Inferior parietal cortex (tissue), 1 donor: Measurements from ENCODE around the gene LAMA3.
"Not testable (repeated sequence)": the region's sequence is repeated elsewhere in the genome, so short reads cannot be mapped to it uniquely, and the experiment has no call there.

ENCODE experiments used
- DNase-seq: peaks from one replicate; pipeline ENCODE4 v3.0.0-alpha.2; 2016; ENCODE audit errors: extremely low spot score

Gene LAMA3

DNA sequence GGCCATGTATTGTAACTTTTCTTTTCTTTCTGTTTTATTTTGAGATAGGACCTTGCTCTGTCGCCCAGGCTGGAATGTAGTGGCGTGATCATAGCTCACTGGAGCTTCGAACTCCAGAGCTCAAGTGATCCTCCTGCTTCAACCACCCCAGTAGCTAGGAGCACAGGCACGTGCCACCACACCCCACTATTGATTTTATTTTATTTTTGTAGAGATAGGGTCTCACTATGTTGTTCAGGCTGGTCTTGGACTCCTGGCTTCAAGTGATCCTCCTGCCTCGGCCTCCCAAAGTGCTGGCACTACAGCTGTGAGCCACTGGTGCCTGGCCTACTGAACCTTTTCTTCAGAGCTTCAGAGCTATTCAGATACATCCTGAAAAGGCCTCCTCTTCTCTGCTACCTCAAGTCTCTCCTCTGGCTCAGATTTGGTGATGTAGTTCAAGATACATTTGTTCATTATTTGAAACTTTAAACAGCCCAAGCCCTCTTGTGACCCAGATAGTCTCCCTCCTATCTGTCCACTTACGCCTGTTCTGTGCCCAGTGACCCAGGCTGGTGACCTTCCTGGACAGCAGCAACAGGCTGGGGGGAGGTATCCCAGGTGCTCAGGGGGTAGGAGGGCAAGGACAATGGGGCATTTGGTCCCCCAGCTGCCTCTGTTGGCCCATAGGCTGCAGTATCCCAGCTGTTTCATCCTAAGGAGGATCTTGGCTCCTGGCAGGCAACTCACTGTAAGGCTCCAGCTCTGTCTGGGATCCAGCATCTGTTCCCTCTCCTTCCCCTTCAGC lies 38.6 kb downstream of the LAMA3 start:
- DNase-seq: no peak

GRCh38 chr18:23730857-23731256 lies 41.6 kb downstream of the LAMA3 start:
- no peak for DNase-seq

- DNase-seq: no peak
These were observed 42.6 kb downstream of the LAMA3 start for GRCh38 chr18:23731861-23732260.

DNA sequence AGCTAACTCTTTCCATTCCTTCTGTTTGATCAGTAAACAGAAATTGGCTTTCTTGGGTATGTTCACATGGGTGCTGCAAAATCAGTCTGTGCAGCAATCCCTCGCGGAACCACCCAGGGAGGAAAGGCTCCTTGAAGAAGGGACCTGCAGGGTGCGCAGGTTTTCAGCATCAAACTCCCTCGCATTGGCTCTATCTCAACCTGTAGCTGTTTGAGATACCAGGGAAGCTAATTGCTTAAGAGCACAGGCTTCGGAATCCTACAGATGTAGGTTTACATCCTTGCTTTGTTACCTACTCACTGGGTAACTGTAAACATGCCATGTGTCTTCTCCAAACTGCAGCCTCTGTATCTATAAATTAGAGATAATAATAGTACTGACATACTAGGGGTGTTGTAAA lies 43.2 kb downstream of the LAMA3 start:
- DNase-seq: no peak

- DNase-seq: not testable (repeated sequence)
These were observed 44.0 kb downstream of the LAMA3 start for GRCh38 chr18:23733265-23733664.

- no peak for DNase-seq
These were observed 44.6 kb downstream of the LAMA3 start for GRCh38 chr18:23733895-23734294.

- DNase-seq: no peak
These were observed 45.8 kb downstream of the LAMA3 start for GRCh38 chr18:23735021-23735464.

DNA sequence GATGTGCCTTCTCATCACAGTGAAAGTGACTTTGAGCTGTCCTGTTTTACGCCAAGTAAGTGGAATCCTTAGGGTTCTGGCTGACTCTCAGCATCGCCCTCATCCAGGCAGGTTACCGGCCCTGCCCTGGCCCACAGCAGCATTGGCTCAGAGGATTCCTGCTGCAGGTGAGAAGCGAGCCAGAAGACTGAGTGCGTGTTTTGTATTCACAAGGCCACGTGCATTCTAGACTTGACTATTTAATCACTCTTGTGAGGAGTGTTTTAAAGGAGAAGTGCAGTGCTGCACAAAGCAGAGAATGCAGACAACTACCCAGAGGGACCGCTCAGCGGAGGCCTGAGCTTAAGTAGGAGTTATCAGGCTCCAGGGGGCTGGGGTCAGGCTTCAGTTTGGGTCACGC lies 48.3 kb downstream of the LAMA3 start:
- no peak for DNase-seq

- DNase-seq: no peak
These were observed 48.9 kb downstream of the LAMA3 start for GRCh38 chr18:23738151-23738550.

DNA sequence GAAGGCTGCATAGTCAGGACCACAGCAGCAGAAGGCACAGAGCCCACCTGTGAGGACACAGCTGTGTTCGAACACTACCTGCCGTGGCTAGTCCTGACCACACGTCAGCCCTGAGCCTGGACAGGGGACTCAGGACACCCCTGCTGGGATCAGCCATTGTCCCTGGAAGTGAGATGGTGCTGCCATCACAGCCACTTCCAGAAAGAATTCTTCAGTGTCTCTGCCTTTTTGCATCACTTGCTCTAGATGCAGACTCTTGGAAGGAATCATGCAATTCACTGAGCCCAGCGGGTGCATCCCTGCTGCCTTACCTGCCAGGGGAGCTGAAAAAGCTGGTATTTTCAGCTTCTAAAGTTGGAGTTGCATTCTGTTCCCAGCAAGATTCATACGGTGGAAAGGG lies 49.3 kb downstream of the LAMA3 start:
- no peak for DNase-seq

DNA sequence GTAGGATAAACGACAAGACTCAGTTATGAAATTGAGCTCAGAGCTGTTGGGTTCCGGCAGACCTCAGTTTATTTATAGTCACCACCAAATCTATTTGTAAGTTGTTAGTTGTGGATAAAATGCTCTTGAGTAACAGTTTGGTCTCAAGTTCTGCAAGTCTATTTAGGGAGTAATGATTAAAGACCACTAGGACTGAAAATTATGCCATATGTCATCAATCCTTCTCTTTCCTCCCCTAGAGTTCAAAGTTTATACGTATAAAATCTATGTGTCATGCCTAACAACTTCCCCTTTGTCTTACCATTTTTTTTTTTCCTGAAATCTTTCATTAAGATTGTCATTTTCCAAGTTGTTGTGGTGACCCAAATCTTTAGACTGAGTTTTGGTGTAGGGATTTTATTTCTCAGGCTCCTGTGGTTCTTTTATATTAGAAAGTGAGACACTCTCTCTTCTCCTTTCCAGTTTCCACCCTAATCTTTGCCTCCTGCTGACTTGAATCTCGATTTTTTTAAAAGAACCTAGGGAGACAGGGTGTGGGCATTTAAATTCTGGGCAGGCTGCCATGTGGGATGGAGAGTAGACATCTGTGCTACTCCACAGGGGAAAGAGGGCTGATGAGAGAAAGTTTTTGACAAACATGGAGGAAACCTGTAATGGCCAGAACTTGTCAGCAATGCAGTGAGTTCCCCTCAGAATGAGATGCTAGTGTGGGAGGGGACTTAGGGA lies 51.0 kb downstream of the LAMA3 start:
- DNase-seq: no peak

DNA sequence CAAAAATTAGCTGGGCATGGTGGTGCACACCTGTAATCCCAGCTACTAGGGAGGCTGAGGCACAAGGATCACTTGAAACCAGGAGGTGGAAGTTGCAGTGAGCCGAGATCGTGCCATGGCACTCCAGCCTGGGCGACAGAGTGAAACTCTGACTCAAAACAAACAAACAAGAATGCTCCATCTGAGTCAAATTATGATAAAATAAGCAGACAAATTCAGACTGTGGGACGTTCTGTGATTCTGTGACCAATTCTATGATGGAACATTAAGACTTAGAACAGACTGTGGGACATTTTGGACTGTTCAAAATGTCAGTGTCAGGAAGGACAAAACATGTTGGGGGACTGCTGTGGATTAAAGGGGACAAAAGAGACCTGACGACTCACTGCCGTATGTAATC lies 52.7 kb downstream of the LAMA3 start:
- not testable (repeated sequence) for DNase-seq

DNA sequence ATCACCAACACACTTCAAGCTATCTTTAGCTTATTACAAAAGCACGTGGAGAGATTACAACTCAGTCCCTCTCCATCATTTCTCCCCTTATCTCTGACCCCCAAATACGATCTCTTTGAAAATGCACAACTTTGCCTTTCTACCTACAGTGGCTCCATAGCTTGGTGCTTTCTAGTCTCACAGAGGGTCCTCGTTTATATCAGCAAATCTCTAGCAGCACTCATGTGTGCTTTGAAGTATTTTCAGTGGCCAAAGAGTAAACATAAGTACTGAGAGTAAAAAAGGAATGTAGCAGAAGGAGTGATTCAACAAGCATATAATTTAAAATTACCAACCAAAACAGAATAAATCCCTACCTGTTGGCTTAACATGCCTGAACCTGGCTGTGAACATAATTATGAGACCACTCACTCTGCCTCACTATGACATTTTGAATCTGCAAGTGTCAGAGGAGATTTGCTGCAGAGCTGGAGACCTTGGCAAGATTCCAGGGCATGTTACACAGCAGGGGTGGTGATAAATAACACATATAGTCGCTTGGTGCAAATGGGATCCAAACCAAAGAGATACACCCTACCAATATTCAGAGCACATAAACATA lies 54.6 kb downstream of the LAMA3 start:
- DNase-seq: no peak

- no peak for DNase-seq
These were observed 56.1 kb downstream of the LAMA3 start for GRCh38 chr18:23745366-23745765.

GRCh38 chr18:23746851-23747250 lies 57.6 kb downstream of the LAMA3 start:
- no peak for DNase-seq

DNA sequence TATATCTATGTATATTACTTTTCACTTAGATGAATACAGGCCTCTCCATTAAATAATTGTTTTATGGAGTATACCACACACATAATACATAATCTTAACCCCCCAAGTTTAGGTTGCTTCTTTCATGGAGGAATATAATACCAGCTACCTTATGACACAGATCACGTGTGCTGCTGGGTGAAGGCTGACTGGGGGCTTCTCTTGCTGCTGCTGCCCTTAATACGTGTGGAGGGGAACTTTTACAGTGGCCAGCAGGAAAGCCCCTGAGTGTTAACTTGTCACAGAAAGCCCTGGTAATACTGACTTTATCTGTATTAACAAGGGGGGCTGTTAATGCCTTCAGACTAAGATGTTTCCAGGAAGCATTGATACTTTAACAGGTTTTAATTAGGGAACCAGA lies 63.1 kb downstream of the LAMA3 start:
- no peak for DNase-seq

DNA sequence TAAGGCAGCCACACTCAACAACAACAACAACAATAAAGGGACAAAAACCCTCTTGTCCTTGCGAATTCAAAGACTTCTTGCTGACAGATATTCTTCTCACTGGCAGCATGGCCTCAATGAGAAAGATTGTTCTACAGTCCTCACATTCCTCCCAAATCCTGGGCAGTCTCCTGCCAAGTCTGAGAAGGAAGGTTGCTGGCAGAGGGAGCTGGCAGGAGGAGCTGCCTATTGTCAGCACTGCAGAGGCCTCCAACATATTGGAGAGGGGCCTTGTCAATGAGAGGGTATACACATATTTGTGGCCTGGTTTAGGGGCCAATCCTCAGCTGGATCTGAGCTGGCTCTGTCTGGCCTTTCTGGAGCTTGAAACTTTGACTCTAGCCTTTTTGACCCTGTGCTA lies 63.5 kb downstream of the LAMA3 start:
- peak; percentile 22 for DNase-seq

DNA sequence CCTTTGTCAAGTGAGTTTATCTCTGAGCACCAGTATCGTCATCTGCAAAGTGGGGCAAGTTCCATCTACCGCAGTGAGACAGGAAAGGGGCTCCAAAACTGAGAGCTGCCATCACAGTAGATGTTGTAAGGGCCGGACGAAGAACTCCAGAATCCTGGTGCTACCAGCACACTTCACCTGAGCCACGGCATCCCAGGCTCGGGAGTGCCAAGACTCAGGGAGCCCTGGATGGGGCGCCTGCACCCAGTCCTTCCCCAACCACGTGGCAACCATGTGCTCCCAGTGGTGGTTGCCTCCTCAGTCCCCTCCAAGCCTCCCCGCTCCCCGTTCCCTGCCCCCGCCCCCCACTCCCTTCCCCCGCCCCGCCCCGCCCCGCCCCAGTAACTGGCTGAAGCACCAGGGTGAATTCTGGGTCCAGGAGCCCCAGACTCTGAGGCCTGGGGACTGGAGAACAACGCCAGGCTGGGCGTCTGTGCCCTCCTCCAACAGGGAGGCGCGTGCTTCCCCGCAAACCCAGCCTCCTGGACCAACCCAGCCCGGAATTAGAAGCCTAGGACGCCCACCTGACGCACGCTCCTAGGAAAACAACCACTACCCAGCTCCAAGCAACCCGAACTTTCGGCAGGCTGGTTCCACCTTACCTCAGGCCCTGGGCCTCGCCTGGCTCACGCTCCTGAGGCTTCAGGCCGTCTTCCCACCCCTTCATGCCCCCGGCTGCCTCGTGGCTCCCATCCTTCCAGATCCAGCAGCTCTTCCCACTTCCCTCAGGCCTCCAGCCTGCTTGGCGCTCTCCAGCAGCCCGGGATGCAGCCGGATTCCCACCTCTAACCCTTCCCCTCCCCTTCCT lies 67.6 kb downstream of the LAMA3 start:
- no peak for DNase-seq

- no peak for DNase-seq
These were observed 68.1 kb downstream of the LAMA3 start for GRCh38 chr18:23757437-23757733.

- no peak for DNase-seq
These were observed 69.0 kb downstream of the LAMA3 start for GRCh38 chr18:23758281-23758680.

DNA sequence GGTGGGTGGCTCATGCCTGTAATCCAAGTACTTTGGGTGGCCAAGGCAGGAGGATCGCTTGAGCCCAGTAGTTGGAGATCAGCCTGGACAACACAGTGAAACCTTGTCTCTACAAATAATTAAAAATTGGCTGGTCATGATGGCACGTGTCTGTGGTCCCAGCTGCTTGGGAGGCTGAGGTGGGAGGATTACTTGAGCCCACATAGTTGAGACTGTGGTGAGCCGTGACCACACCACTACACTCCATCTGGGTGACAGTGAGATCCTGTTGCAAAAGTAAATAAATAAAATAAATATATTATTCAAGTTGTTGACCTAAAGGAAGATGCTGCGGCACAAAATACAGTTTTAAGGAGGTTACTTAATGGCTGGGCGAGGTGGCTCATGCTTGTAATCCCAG lies 72.7 kb downstream of the LAMA3 start:
- no peak for DNase-seq

DNA sequence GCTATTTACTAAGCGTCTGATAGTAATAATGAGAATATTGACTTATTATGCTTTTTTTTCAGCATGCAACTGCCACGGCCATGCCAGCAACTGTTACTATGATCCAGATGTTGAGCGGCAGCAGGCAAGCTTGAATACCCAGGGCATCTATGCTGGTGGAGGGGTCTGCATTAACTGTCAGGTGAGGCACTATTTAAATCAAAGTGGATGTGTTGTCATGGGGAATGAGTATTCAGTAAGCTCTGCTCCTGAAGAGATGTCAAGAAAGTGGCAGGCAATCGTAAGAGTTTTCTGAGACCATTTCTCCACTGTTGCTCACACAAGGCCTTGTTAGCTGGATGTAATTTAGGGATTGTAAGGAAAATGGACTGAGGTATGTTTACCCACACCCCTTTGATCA lies 74.1 kb downstream of the LAMA3 start:
- DNase-seq: no peak
